GM12801 (cell line): ENCODE data around the gene CDH3.

Source experiments
- CTCF ChIP-seq: IDR thresholded peaks from one replicate; pipeline ENCODE4 v1.5.1; 2011; ENCODE audit warnings: control low read depth; ENCODE audit not compliant: insufficient read length; ENCODE audit errors: extremely low read depth

CDH3 gene

GRCh38 chr16:68686905-68687304 lies 41.8 kb downstream of the CDH3 start:
- TF ChIP-seq CTCF = no peak

GRCh38 chr16:68689921-68690320 lies 44.8 kb downstream of the CDH3 start:
- no peak for TF ChIP-seq CTCF

- TF ChIP-seq CTCF = no peak
These were observed 50.5 kb downstream of the CDH3 start for GRCh38 chr16:68695575-68695974.

GRCh38 chr16:68696514-68696913 lies 51.4 kb downstream of the CDH3 start:
- no peak for TF ChIP-seq CTCF

- no peak for TF ChIP-seq CTCF
These were observed 53.0 kb downstream of the CDH3 start for GRCh38 chr16:68698091-68698490.

- no peak for TF ChIP-seq CTCF
These were observed 55.0 kb downstream of the CDH3 start for GRCh38 chr16:68700120-68700519.

- no peak for TF ChIP-seq CTCF
These were observed 55.7 kb downstream of the CDH3 start for GRCh38 chr16:68700831-68701230.
